ENCODE data around the gene UGGT1. TPM values are rescaled to one million over a fixed set of nuclear protein-coding genes. Genes with fewer than 3 reads are reported as not detected.

UGGT1 gene
- total RNA-seq, 2 donors from 2014 or later: 66.9 to 78.6 TPM

GRCh38 chr2:128145651-128146050 lies 54.7 kb downstream of the UGGT1 start:
- no peak for TF ChIP-seq CTCF (conservative IDR thresholded peaks at IDR 0.05)
- Mint-ChIP-seq H3K27ac (no peak overlapping the region), H3K27me3 (ENCODE audit: insufficient read depth) (no peaks in the 10 kb centered on the region), H3K4me3 (no peak overlapping the region), H3K9me3 (no peaks in the 10 kb centered on the region), H3K36me3 (ENCODE audit: low read depth) (peaks cover 40% of the 10 kb centered on the region), H3K4me1 (peaks cover 7% of the 10 kb centered on the region)
- WGBS, 2 experiments (ENCODE audit: insufficient coverage in 1 of 2, insufficient read length in 1 of 2): 97 to 100% methylated on average over 1 to 3 of the region's 3 CpGs
- Histone ChIP-seq H3K9me3 (ENCODE audit: control insufficient read depth, low read length) (no peaks in the 10 kb centered on the region), H3K27ac (ENCODE audit: low read depth, low read length) (no peak overlapping the region), H3K4me3 (ENCODE audit: low read length) (no peak overlapping the region), H3K4me1 (ENCODE audit: control insufficient read depth, insufficient read depth, low read length) (no peaks in the 10 kb centered on the region), H3K9ac (ENCODE audit: extremely low read depth, low read length, poor library complexity, severe bottlenecking) (no peak overlapping the region), H3K36me3 (ENCODE audit: control insufficient read depth, insufficient read depth, low read length) (peaks cover 64% of the 10 kb centered on the region), H3K27me3 (ENCODE audit: control insufficient read depth, insufficient read depth, low read length, poor library complexity, severe bottlenecking) (no peaks in the 10 kb centered on the region)
- no peak for DNase-seq

GRCh38 chr2:128153786-128154185 lies 62.8 kb downstream of the UGGT1 start:
- H3K9me3 Mint-ChIP-seq: no peaks in the 10 kb centered on the region
- Histone ChIP-seq H3K4me1 (ENCODE audit: control insufficient read depth, insufficient read depth, low read length) (no peaks in the 10 kb centered on the region), H3K36me3 (ENCODE audit: control insufficient read depth, insufficient read depth, low read length) (peaks cover 84% of the 10 kb centered on the region), H3K27ac (ENCODE audit: low read depth, low read length) (no peak overlapping the region), H3K4me3 (ENCODE audit: low read length) (no peak overlapping the region), H3K9me3 (ENCODE audit: control insufficient read depth, low read length) (no peaks in the 10 kb centered on the region), H3K9ac (ENCODE audit: extremely low read depth, low read length, poor library complexity, severe bottlenecking) (no peak overlapping the region), H3K27me3 (ENCODE audit: control insufficient read depth, insufficient read depth, low read length, poor library complexity, severe bottlenecking) (no peaks in the 10 kb centered on the region)
- WGBS, 2 experiments (ENCODE audit: insufficient coverage in 1 of 2, insufficient read length in 1 of 2): 91 to 100% methylated on average over 2 of the region's 3 CpGs
- TF ChIP-seq CTCF (conservative IDR thresholded peaks at IDR 0.05): no peak
- no peak overlapping the region for H3K27ac Mint-ChIP-seq
- no peak for DNase-seq
- H3K4me3 Mint-ChIP-seq: no peak overlapping the region
- peaks cover 33% of the 10 kb centered on the region for H3K36me3 Mint-ChIP-seq (ENCODE audit: low read depth)
- H3K27me3 Mint-ChIP-seq (ENCODE audit: insufficient read depth): no peaks in the 10 kb centered on the region
- H3K4me1 Mint-ChIP-seq: peaks cover under 1% of the 10 kb centered on the region

- H3K4me1 ChIP-seq (ENCODE audit: control insufficient read depth, insufficient read depth, low read length): no peaks in the 10 kb centered on the region
- no peaks in the 10 kb centered on the region for H3K27me3 ChIP-seq (ENCODE audit: control insufficient read depth, insufficient read depth, low read length, poor library complexity, severe bottlenecking)
- no peaks in the 10 kb centered on the region for H3K4me1 Mint-ChIP-seq
- no peak overlapping the region for H3K27ac Mint-ChIP-seq
- no peaks in the 10 kb centered on the region for H3K9me3 Mint-ChIP-seq
- 90 to 91% methylated on average over 1 to 4 of the region's 4 CpGs for WGBS, 2 experiments (ENCODE audit: insufficient coverage in 1 of 2, insufficient read length in 1 of 2)
- no peak for DNase-seq
- TF ChIP-seq CTCF (conservative IDR thresholded peaks at IDR 0.05): no peak
- H3K9me3 ChIP-seq (ENCODE audit: control insufficient read depth, low read length): no peaks in the 10 kb centered on the region
- no peak overlapping the region for H3K4me3 ChIP-seq (ENCODE audit: low read length)
- peaks cover 83% of the 10 kb centered on the region for H3K36me3 ChIP-seq (ENCODE audit: control insufficient read depth, insufficient read depth, low read length)
- peaks cover 32% of the 10 kb centered on the region for H3K36me3 Mint-ChIP-seq (ENCODE audit: low read depth)
- H3K4me3 Mint-ChIP-seq: no peak overlapping the region
- no peaks in the 10 kb centered on the region for H3K27me3 Mint-ChIP-seq (ENCODE audit: insufficient read depth)
- H3K9ac ChIP-seq (ENCODE audit: extremely low read depth, low read length, poor library complexity, severe bottlenecking): no peak overlapping the region
- no peak overlapping the region for H3K27ac ChIP-seq (ENCODE audit: low read depth, low read length)
Observed at GRCh38 chr2:128154225-128154624, 63.2 kb downstream of the UGGT1 start.

Measured in endodermal cell (in vitro differentiated cells).